ENCODE data around the gene SEMA5A.

Gene SEMA5A

DNA sequence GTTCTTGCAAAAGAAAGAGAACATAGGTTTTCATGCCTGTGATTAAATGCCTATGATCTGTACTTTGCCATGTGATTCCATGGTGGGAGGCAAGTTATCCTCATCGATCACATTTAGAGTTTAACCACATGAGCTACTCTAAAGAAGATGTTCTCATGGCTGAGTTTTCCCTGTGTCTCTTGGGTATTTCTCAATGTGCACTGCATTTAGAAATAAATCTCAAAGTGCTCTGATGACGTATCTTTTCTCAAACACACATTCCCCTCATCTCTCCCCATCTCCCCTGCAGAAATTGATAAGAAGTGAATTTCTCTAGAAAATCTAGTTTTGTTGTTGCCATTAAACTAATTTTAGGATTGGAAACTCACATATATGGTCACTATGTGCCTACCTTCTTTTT lies 282.2 kb downstream of the SEMA5A start (continued):
- TF ChIP-seq ZFP37 (tag by site-specific recombination; IDR thresholded peaks at IDR 0.05) = no peak
- TF ChIP-seq, protein P1, sequence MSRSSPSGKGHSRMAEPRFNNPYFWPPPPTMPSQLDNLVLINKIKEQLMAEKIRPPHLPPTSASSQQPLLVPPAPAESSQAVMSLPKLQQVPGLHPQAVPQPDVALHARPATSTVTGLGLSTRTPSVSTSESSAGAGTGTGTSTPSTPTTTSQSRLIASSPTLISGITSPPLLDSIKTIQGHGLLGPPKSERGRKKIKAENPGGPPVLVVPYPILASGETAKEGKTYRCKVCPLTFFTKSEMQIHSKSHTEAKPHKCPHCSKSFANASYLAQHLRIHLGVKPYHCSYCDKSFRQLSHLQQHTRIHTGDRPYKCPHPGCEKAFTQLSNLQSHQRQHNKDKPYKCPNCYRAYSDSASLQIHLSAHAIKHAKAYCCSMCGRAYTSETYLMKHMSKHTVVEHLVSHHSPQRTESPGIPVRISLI (tag by site-specific recombination; IDR thresholded peaks at IDR 0.05) = no peak

DNA sequence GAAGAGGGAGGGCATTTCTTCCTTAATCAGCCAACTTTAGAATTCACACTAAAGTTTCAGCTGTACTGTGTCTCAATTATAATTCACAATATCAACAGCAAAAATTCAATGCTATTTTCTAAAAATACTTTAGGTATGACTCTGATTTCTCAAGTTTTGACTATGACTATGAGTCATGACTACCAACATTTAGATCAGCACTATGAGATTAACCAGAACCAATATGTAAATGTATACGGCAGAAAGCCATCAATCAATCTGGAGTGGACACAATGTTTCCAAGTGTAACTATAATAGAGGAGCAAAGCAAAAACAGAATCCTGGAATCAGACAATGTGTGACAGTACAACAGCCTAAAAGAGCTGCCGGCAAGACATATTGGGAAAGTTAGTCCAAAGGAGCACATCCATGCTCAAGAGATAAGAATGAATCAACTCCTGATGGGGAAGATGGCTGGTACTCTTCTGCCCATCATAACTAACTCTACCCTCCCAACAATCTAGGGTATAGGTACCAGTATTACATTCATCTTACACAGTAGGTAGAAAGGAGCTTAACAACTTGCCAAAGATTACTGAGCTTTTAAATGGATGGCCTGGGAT lies 294.4 kb downstream of the SEMA5A start:
- POLR2A ChIA-PET = no interaction called here
- no peaks in the 10 kb centered on the region for H3K9me3 ChIP-seq (ENCODE audit: control insufficient read depth, insufficient read depth, low read depth, low read length)
- TF ChIP-seq ZNF24 (tag by site-specific recombination; IDR thresholded peaks at IDR 0.05) (no peak), ZNF133 (tag by site-specific recombination; IDR thresholded peaks at IDR 0.05) (no peak), ZEB2 (tag by site-specific recombination; IDR thresholded peaks at IDR 0.05) (no peak), MZF1 (tag by site-specific recombination; IDR thresholded peaks at IDR 0.05; ENCODE audit: borderline replicate concordance) (no peak), ZNF701 (tag by site-specific recombination; IDR thresholded peaks at IDR 0.05) (no peak), ZNF394 (tag by site-specific recombination; IDR thresholded peaks at IDR 0.05; ENCODE audit: borderline replicate concordance) (no peak), IKZF3 (tag by site-specific recombination; IDR thresholded peaks at IDR 0.05) (no peak)
- no peak overlapping the region for H3K4me3 ChIP-seq (ENCODE audit: low read depth, low read length)
- no peaks in the 10 kb centered on the region for H3K36me3 ChIP-seq (ENCODE audit: control insufficient read depth in 2 of 2, insufficient read depth in 1 of 2, low read length in 2 of 2)
- no peak overlapping the region for H3K27ac ChIP-seq (ENCODE audit: extremely low read depth, low read depth, low read length)
- no peaks in the 10 kb centered on the region for H3K4me1 ChIP-seq (ENCODE audit: control insufficient read depth, insufficient read depth, low read length)
- CTCF ChIA-PET = no interaction called here

DNA sequence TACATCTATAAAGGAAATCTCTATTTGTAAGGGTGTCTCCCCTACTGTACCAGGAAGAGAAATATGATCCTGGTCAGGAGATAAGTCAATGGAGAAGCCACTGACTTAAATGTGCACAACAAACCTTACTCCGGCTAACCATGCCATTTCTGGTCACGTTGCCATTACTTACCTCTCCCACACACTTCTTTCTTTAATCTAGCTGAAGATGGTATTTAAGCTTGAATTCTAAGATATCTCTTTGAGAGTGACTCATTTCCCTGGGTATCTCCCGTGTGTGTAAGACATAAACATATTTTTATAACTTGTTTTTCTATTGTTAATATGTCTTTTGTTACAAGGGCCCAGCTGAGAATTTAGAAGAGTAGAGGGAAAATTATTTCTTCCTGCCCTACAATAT lies 296.6 kb downstream of the SEMA5A start:
- no peak overlapping the region for H3K27ac ChIP-seq (ENCODE audit: extremely low read depth, low read depth, low read length)
- TF ChIP-seq, protein P2, sequence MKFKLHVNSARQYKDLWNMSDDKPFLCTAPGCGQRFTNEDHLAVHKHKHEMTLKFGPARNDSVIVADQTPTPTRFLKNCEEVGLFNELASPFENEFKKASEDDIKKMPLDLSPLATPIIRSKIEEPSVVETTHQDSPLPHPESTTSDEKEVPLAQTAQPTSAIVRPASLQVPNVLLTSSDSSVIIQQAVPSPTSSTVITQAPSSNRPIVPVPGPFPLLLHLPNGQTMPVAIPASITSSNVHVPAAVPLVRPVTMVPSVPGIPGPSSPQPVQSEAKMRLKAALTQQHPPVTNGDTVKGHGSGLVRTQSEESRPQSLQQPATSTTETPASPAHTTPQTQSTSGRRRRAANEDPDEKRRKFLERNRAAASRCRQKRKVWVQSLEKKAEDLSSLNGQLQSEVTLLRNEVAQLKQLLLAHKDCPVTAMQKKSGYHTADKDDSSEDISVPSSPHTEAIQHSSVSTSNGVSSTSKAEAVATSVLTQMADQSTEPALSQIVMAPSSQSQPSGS (tag by site-specific recombination; IDR thresholded peaks at IDR 0.05; ENCODE audit: low read depth) = no peak
- no peak for TF ChIP-seq ZSCAN23 (tag by site-specific recombination; IDR thresholded peaks at IDR 0.05)
- no peak for TF ChIP-seq MEIS1 (CRISPR knock-in tag; IDR thresholded peaks at IDR 0.05; ENCODE audit: borderline replicate concordance)
- TF ChIP-seq ZNF707 (tag by site-specific recombination; IDR thresholded peaks at IDR 0.05) = no peak
- TF ChIP-seq ZNF521 (tag by site-specific recombination; IDR thresholded peaks at IDR 0.05) = no peak
- no peaks in the 10 kb centered on the region for H3K36me3 ChIP-seq (ENCODE audit: control insufficient read depth in 2 of 2, insufficient read depth in 1 of 2, low read length in 2 of 2)
- no peaks in the 10 kb centered on the region for H3K9me3 ChIP-seq (ENCODE audit: control insufficient read depth, insufficient read depth, low read depth, low read length)
- ChIA-PET POLR2A (no interaction called here), CTCF (no interaction called here)
- no peak overlapping the region for H3K4me3 ChIP-seq (ENCODE audit: low read depth, low read length)
- no peaks in the 10 kb centered on the region for H3K4me1 ChIP-seq (ENCODE audit: control insufficient read depth, insufficient read depth, low read length)

DNA sequence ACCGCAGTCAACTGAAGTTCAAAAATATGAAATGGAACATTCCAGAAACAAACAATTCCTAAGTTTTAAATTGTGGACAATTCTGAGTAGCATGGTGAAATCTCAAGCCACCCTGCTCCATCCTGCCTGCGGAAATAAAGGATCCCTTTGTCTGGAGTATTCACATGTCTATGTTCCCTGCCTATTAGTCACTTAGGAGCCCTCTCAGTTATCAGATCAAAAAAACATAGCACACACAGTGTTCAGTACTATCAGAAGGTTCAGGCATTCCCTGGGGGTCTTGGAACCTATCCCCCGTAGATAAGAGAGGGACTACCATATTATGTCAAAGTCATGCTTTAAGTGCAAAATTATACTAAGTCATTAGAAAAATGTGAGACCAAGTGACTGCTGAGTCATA lies 300.8 kb downstream of the SEMA5A start:
- Histone ChIP-seq H3K27ac (ENCODE audit: extremely low read depth, low read depth, low read length) (no peak overlapping the region), H3K9me3 (ENCODE audit: control insufficient read depth, insufficient read depth, low read depth, low read length) (no peaks in the 10 kb centered on the region), H3K36me3 (ENCODE audit: control insufficient read depth in 2 of 2, insufficient read depth in 1 of 2, low read length in 2 of 2) (no peaks in the 10 kb centered on the region), H3K4me3 (ENCODE audit: low read depth, low read length) (no peak overlapping the region), H3K4me1 (ENCODE audit: control insufficient read depth, insufficient read depth, low read length) (no peaks in the 10 kb centered on the region)
- ChIA-PET CTCF (no interaction called here), POLR2A (no interaction called here)
- TF ChIP-seq, protein P3, sequence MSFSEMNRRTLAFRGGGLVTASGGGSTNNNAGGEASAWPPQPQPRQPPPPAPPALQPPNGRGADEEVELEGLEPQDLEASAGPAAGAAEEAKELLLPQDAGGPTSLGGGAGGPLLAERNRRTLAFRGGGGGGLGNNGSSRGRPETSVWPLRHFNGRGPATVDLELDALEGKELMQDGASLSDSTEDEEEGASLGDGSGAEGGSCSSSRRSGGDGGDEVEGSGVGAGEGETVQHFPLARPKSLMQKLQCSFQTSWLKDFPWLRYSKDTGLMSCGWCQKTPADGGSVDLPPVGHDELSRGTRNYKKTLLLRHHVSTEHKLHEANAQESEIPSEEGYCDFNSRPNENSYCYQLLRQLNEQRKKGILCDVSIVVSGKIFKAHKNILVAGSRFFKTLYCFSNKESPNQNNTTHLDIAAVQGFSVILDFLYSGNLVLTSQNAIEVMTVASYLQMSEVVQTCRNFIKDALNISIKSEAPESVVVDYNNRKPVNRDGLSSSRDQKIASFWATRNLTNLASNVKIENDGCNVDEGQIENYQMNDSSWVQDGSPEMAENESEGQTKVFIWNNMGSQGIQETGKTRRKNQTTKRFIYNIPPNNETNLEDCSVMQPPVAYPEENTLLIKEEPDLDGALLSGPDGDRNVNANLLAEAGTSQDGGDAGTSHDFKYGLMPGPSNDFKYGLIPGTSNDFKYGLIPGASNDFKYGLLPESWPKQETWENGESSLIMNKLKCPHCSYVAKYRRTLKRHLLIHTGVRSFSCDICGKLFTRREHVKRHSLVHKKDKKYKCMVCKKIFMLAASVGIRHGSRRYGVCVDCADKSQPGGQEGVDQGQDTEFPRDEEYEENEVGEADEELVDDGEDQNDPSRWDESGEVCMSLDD (tag by site-specific recombination; IDR thresholded peaks at IDR 0.05) = no peak
- TF ChIP-seq ZNF670 (tag by site-specific recombination; IDR thresholded peaks at IDR 0.05; ENCODE audit: low read depth) (no peak), ZNF404 (tag by site-specific recombination; IDR thresholded peaks at IDR 0.05) (no peak), ZNF768 (tag by site-specific recombination; IDR thresholded peaks at IDR 0.05) (no peak), ZNF610 (tag by site-specific recombination; IDR thresholded peaks at IDR 0.05; ENCODE audit: borderline replicate concordance) (no peak), SP2 (tag by site-specific recombination; IDR thresholded peaks at IDR 0.05) (no peak), OSR2 (tag by site-specific recombination; IDR thresholded peaks at IDR 0.05) (no peak)
- TF ChIP-seq, protein P4, sequence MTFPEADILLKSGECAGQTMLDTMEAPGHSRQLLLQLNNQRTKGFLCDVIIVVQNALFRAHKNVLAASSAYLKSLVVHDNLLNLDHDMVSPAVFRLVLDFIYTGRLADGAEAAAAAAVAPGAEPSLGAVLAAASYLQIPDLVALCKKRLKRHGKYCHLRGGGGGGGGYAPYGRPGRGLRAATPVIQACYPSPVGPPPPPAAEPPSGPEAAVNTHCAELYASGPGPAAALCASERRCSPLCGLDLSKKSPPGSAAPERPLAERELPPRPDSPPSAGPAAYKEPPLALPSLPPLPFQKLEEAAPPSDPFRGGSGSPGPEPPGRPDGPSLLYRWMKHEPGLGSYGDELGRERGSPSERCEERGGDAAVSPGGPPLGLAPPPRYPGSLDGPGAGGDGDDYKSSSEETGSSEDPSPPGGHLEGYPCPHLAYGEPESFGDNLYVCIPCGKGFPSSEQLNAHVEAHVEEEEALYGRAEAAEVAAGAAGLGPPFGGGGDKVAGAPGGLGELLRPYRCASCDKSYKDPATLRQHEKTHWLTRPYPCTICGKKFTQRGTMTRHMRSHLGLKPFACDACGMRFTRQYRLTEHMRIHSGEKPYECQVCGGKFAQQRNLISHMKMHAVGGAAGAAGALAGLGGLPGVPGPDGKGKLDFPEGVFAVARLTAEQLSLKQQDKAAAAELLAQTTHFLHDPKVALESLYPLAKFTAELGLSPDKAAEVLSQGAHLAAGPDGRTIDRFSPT (tag by site-specific recombination; IDR thresholded peaks at IDR 0.05) = no peak
- TF ChIP-seq, protein P1 (tag by site-specific recombination; IDR thresholded peaks at IDR 0.05) = no peak
